DMS153 treated with DMSO at 0.1 percent for 48 hours (cell line): Measurements from ENCODE around the gene AQP4.
A peak's percentile ranks its signal among the peaks of the same experiment; 100 is the strongest.

Source experiments
- DNase-seq: peaks from one replicate; lab custom pipeline; 2025; ENCODE audit not compliant: unreplicated experiment; lab: John Stamatoyannopoulos, UW

AQP4 gene

GRCh38 chr18:26865557-26865956 is at the start of gene AQP4:
Gene AQP4 (minus strand): TSS chr18:26865707. CDS start chr18:26865689, 18 bp downstream.
- no peak for DNase-seq

- DNase-seq = no peak
These were observed 46.3 kb upstream of the AQP4 start for GRCh38 chr18:26911840-26912239.

- DNase-seq = no peak
These were observed 44.2 kb upstream of the AQP4 start for GRCh38 chr18:26909599-26910290.

- no peak for DNase-seq
These were observed 43.4 kb upstream of the AQP4 start for GRCh38 chr18:26908906-26909305.

GRCh38 chr18:26902291-26902690 is 36.8 kb upstream of the AQP4 start:
- no peak for DNase-seq

- no peak for DNase-seq
These were observed 35.5 kb upstream of the AQP4 start for GRCh38 chr18:26901020-26901419.

- no peak for DNase-seq
These were observed 28.9 kb upstream of the AQP4 start for GRCh38 chr18:26894426-26894825.

- no peak for DNase-seq
These were observed 28.5 kb upstream of the AQP4 start for GRCh38 chr18:26893996-26894395.

- no peak for DNase-seq
These were observed 22.8 kb upstream of the AQP4 start for GRCh38 chr18:26888259-26888658.

- DNase-seq = no peak
These were observed 9.6 kb upstream of the AQP4 start for GRCh38 chr18:26875040-26875654.

GRCh38 chr18:26874283-26874682 is 8.8 kb upstream of the AQP4 start:
- no peak for DNase-seq

- DNase-seq = no peak
These were observed 4.1 kb upstream of the AQP4 start for GRCh38 chr18:26869640-26870039.

- DNase-seq = no peak
These were observed 3.6 kb upstream of the AQP4 start for GRCh38 chr18:26868968-26869586.

GRCh38 chr18:26867471-26867870 is 2.0 kb upstream of the AQP4 start:
- no peak for DNase-seq

- DNase-seq = no peak
These were observed 849 bp downstream of the AQP4 start for GRCh38 chr18:26864658-26865057.

GRCh38 chr18:26863921-26864497 is 1.5 kb downstream of the AQP4 start:
- no peak for DNase-seq

GRCh38 chr18:26863122-26863879 is 2.2 kb downstream of the AQP4 start:
- DNase-seq = peak; percentile 85

- no peak for DNase-seq
These were observed 3.4 kb downstream of the AQP4 start for GRCh38 chr18:26862084-26862483.

GRCh38 chr18:26854292-26854881 is 11.1 kb downstream of the AQP4 start:
- no peak for DNase-seq

- DNase-seq = no peak
These were observed 12.1 kb downstream of the AQP4 start for GRCh38 chr18:26853401-26853800.

GRCh38 chr18:26843760-26844159 is 21.7 kb downstream of the AQP4 start:
- DNase-seq = no peak
